ENCODE data around the gene COA4.

GRCh38 chr11:73860202-73860601 is 16.4 kb downstream of the COA4 start:
- TF ChIP-seq, protein P1, sequence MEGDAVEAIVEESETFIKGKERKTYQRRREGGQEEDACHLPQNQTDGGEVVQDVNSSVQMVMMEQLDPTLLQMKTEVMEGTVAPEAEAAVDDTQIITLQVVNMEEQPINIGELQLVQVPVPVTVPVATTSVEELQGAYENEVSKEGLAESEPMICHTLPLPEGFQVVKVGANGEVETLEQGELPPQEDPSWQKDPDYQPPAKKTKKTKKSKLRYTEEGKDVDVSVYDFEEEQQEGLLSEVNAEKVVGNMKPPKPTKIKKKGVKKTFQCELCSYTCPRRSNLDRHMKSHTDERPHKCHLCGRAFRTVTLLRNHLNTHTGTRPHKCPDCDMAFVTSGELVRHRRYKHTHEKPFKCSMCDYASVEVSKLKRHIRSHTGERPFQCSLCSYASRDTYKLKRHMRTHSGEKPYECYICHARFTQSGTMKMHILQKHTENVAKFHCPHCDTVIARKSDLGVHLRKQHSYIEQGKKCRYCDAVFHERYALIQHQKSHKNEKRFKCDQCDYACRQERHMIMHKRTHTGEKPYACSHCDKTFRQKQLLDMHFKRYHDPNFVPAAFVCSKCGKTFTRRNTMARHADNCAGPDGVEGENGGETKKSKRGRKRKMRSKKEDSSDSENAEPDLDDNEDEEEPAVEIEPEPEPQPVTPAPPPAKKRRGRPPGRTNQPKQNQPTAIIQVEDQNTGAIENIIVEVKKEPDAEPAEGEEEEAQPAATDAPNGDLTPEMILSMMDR (conservative IDR thresholded peaks at IDR 0.05): no peak
- TF ChIP-seq EZH2 (IDR thresholded peaks at IDR 0.05; ENCODE audit: low read depth): no peak

Measured in PC-9 (cell line).